ENCODE results near the gene PCOLCE2.
A peak's percentile ranks its signal among the peaks of the same experiment; 100 is the strongest.

Gene PCOLCE2

GRCh38 chr3:142888481-142889211 lies at the start of gene PCOLCE2:
Gene PCOLCE2, minus strand, starts transcription at chr3:142889083. Its CDS starts 187 bp downstream, at chr3:142888896.
- DNase-seq: peak; percentile 49

DNA sequence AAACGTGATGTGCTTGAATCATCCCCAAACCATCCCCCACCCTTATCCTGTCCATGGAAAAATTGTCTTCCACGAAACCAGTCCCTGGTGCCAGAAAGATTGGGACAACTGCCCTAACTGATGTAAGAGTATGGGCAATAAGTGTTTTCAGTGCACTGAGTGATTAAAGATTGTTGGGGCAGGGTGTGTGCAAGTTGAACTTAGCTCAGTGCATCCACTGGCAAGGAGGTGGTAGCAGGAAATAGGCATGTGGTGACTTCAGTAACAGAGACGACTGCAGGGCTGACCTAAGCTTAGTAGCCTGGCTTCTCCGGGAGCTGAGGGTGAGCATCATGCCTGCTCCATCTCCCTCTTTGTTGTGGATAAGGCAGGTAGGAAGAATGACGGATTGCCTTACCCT lies 47.1 kb upstream of the PCOLCE2 start:
- DNase-seq: no peak

- no peak for DNase-seq
These were observed 46.0 kb upstream of the PCOLCE2 start for GRCh38 chr3:142934887-142935269.

DNA sequence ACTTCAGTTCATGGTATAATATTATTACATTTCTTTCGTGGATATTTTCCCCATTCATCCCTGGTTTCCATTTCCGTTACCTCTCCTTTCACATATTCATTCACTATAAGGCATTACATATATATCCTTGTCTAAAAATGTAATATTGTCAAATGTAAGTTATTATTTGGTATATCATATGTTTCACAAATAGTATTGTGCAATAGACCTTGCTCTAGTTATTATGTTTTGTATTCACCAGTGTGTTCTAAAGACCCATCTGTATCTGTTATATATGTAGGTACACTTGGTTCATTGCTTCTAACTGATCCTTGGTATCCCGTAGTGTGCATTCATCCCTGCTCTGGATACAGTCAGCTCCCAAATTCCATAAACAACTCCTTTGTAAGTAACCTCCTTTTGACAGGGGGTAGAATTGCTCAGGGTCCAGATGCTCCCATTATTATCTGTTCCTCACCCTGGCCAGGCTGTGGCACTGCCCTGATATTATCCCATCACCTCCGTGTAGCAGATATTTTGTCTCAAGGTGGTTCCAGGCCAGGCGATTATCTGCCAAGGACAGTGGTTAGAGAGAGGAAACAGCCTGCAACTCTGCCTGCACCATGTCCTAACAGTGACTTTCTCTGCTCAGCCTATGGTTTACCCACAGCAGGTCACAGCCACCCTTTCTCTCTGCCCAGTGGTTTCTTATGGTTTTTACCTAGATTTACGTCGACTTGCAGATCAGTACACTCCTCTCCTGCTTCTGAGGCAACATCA lies 45.4 kb upstream of the PCOLCE2 start:
- no peak for DNase-seq

- peak; percentile 59 for DNase-seq
These were observed 42.3 kb upstream of the PCOLCE2 start for GRCh38 chr3:142931222-142931621.

DNA sequence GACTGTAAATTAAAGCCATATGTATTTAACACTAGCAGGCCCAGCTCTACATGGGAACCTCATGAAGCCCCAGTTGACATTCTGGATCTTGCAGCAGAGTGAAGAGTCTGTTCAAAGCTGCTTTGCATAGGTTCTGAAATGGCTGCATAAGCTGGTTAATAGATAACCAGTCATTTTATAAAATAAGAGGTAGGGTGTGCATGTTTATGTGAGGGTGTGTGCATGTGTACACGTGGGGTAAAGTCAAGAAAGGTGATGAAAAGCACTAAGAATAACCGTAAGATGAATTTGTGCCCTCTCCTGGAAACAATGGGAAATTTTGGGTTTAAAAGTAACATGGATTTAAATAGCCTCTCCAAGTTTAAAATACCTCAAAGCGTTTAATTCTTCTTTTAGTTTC lies 41.6 kb upstream of the PCOLCE2 start:
- no peak for DNase-seq

DNA sequence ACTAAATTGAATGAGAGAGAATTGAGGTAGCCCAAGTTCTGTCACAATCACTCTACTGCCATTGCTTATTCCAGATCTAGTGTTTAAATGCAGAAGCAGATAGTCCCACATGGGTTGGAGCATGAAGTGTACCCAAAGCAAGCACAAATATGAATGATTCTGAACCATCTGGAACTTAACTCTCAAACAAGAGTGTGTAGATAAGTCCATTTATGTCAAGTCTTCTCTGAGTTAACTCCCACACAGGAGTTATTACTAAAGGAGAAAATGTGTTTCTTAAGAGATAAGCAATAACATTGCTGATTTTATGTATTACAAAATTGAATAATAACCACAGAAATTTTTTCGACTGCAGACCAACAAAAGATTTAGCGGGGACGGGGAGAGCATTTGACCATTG lies 41.0 kb upstream of the PCOLCE2 start:
- DNase-seq: no peak

GRCh38 chr3:142929109-142929508 lies 40.2 kb upstream of the PCOLCE2 start:
- DNase-seq: peak; percentile 72

DNA sequence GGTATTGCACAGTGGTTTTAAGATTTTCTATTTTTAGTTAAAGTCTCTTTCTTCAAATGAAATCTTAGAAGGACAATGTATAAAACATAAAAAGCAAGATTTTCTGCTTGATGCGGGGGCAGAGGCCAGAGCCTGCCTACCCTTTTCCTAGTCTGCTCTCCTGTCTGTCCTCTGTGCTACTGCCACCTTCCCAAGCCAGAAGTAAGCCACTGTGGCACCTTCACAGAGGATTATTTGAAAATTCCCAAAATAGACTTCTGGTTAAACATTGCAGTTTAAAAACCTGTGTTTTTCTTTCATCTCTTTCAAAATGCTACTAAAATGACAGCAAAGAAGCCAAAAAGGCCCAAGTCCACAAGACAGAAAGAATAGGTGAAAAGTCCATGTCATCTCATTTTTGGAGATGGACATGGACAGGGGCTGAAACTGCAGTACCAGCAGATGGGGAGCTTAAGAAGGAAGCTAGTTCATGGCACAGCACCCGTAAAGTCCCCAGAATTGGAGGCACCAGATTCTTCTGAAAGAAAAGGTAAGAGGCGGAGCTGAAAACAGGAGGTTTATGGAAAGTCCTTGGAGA lies 37.6 kb upstream of the PCOLCE2 start:
- no peak for DNase-seq

DNA sequence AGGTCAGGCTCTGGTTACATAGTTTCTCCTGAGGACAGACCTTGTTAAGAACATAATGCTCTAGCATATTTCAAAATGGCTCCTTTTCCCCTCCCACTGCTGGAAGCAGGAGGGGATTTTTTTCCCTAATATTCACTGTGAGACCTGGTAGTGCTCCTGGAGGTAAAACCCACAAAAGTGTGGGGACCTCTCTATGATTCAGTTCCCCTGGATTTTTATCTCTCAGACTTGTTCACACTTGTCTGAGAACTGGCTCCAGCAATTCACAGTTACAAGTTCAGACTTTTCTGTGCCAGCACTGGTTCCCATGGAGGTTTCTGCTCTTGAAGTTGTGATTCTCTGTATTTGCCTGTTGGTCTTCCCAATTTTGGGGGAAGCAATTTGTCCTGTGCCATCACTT lies 36.3 kb upstream of the PCOLCE2 start:
- DNase-seq: no peak

DNA sequence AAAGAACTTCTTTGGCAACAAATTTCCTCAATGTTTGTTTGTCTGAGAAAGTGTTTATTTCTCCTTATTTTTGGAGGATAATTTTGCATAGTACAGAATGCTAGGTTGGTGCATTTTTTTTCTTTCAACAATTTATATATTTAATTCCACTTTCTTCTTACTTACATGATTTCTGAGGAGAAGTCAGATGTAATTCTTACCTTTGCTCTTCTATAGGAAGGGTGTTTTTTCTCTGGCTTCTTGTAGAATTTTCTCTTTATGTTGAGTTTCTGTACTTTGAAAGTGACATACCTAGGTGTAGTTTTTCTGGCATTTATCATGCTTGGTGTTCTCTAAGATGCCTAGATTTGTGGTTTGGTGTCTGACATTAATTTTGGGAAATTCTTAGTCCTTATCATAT lies 34.8 kb upstream of the PCOLCE2 start:
- no peak for DNase-seq

- DNase-seq: no peak
These were observed 27.7 kb upstream of the PCOLCE2 start for GRCh38 chr3:142916605-142917004.

GRCh38 chr3:142915636-142916035 lies 26.8 kb upstream of the PCOLCE2 start:
- DNase-seq: no peak

- DNase-seq: no peak
These were observed 25.5 kb upstream of the PCOLCE2 start for GRCh38 chr3:142914286-142914811.

GRCh38 chr3:142913432-142913831 lies 24.5 kb upstream of the PCOLCE2 start:
- no peak for DNase-seq

GRCh38 chr3:142912402-142913172 lies 23.7 kb upstream of the PCOLCE2 start:
- DNase-seq: no peak

- DNase-seq: no peak
These were observed 21.4 kb upstream of the PCOLCE2 start for GRCh38 chr3:142910280-142910679.

GRCh38 chr3:142909282-142909681 lies 20.4 kb upstream of the PCOLCE2 start:
- no peak for DNase-seq

- no peak for DNase-seq
These were observed 19.1 kb upstream of the PCOLCE2 start for GRCh38 chr3:142907996-142908395.

GRCh38 chr3:142904639-142905436 lies 16.0 kb upstream of the PCOLCE2 start:
- DNase-seq: peak; percentile 26

DNA sequence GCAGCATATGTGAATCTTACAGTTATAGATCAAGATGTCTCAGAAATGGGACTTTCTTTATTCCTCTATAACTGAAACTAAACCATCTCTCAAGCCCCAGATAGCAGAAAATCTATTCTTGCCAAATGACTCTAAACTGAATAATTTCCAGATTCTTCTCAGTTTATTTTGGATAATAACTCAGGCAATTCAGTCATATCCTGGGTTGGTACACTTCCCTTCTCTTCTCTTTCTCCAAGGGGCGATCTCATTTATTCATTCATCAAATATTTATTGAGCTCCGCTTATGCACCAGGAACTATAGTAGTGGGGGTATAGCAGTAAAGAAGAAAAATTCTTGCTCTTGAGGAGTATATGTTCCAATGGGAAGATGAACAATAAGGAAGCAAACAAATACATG lies 13.5 kb upstream of the PCOLCE2 start:
- DNase-seq: no peak
